Uterine smooth muscle cell (primary cell): ENCODE measurements around the gene MFAP5. TPM values are rescaled to one million over a fixed set of nuclear protein-coding genes. Genes with fewer than 3 reads are reported as not detected.

ENCODE experiments used
- total RNA-seq: library from RNA; depleted of rRNA; stranded (reverse); fragments of >200 nt; gene quantifications from 2 replicates; pipeline ENCODE4 v1.2.3, GENCODE V29; 2014

Gene MFAP5, protein sequence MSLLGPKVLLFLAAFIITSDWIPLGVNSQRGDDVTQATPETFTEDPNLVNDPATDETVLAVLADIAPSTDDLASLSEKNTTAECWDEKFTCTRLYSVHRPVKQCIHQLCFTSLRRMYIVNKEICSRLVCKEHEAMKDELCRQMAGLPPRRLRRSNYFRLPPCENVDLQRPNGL
- 5.8 and 19.1 TPM in 2 replicates for total RNA-seq

DNA sequence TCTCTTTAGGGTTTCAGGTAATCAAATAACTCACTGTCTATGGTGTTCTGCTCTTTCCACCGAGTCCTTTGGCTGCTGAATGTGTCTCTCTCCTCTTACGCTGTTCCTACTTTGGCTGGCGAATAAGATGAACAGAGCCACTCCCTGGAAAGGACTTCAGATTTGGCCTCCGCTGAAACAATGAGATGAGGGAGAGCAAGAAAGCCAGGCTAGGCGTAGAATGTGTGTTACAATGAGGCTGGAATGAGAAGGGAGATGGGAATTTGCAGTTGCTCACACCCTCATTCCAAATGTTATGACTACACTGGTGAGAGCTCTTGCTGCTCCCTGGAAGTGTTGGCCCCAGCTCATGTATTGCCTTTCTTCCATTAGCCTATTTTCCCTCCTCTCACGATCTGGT is at the start of gene MFAP5:
Gene MFAP5 (minus strand): TSS at position 234 of the 400 bp plus-strand sequence. CDS start 722 bp downstream, outside the sequence.

DNA sequence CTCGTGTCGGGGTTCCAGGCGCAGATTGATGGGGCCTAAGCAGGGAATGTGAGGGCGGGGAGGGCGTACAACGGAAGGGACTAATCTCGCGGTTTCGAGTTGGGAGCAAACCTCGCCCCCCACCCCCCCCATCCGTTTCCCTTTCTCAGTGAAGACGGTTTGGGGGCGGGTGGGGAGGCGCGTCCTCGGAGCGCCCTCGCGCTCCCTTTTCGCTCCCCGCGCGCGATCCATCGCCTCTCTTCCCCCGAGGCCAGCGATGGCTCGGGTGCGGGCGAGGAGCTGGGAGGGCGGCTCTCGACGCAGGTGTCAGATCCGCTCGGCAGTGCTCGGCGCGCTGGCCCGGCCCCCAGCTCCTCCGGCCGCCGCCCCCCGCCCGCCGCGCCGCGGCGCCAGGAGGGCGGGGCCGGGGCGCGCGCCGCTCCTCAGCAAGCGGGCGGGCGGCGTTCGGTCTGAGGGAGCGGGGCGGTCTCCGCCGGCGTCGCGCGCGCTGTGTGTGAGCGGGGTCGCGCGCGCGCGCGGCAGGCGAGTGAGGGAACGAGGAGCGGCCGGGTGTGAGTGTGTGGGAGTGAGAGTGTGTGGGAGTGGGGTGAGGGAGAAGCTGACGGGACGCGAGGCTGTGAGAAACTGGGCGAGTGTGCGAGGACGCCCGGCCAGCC is 35.0 kb upstream of the MFAP5 start, which contains the start of gene RIMKLB:
Gene RIMKLB (plus strand): TSS at position 516 of the 656 bp plus-strand sequence. CDS start 15,876 bp downstream, outside the sequence.

DNA sequence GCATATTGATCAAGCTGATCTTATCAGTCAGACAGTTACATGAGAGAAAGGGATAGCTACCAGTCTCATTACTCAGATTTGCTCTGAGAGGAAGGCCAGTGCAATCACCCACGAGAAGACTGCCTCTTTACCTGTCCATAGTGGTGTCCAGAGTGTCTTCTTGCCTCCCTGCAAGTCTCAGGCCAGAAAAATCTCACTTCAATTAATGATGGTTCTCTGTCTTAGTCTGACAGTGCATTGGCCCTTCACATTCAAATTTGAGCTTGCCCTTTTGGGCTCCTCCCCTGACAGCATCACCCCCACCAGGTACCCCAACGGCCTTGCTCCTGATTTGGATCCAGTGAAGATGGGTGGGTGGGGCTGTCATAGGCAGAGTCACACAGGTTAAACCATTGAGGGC is 50.0 kb downstream of the MFAP5 start, which contains the start of gene AICDA:
Gene AICDA (minus strand): TSS at position 231 of the 400 bp plus-strand sequence. CDS start 92 bp downstream, at position 139.

Other genes with a start within 250 kb of the MFAP5 start
- not detected in 2 replicates for gene CLEC6A, start 206.9 kb downstream of the MFAP5 start, total RNA-seq
- not detected in 2 replicates for gene CLEC4D, start 149.3 kb downstream of the MFAP5 start, total RNA-seq
- not detected in 2 replicates for gene CLEC4E, start 121.9 kb downstream of the MFAP5 start, total RNA-seq
- not detected in 2 replicates for gene AICDA, start 50.0 kb downstream of the MFAP5 start, total RNA-seq
- gene RIMKLB, start 35.2 kb upstream of the MFAP5 start, total RNA-seq = 29.5 and 37.7 TPM in 2 replicates
- gene A2ML1, start 159.8 kb upstream of the MFAP5 start, total RNA-seq = not detected in 2 replicates